ENCODE results near the gene RAD51B.

- no peak for TF ChIP-seq CTCF (conservative IDR thresholded peaks at IDR 0.05)
- TF ChIP-seq ZFX (IDR thresholded peaks at IDR 0.05), result no peak
These were observed 388.6 kb downstream of the RAD51B start for GRCh38 chr14:68208218-68208617.

Data from C4-2B (cell line).